LHCN-M2 (cell line): ENCODE measurements around the gene RIPOR2. TPM values are rescaled to one million over a fixed set of nuclear protein-coding genes. Genes with fewer than 3 reads are reported as not detected.
"Not testable (repeated sequence)": the region's sequence is repeated elsewhere in the genome, so short reads cannot be mapped to it uniquely, and the experiment has no call there.

ENCODE experiments used
- DNase-seq: peaks from one replicate; pipeline ENCODE4 v3.0.0-alpha.2; 2012; ENCODE audit warnings: low read depth
- total RNA-seq: library from RNA; depleted of rRNA; stranded (reverse); fragments of >200 nt; gene quantifications from 2 replicates; pipeline ENCODE4 v1.2.3, GENCODE V29; 2014; rRNA removed

Gene RIPOR2
- total RNA-seq, 1 experiment from 2014 or later, result 1.7 TPM

DNA sequence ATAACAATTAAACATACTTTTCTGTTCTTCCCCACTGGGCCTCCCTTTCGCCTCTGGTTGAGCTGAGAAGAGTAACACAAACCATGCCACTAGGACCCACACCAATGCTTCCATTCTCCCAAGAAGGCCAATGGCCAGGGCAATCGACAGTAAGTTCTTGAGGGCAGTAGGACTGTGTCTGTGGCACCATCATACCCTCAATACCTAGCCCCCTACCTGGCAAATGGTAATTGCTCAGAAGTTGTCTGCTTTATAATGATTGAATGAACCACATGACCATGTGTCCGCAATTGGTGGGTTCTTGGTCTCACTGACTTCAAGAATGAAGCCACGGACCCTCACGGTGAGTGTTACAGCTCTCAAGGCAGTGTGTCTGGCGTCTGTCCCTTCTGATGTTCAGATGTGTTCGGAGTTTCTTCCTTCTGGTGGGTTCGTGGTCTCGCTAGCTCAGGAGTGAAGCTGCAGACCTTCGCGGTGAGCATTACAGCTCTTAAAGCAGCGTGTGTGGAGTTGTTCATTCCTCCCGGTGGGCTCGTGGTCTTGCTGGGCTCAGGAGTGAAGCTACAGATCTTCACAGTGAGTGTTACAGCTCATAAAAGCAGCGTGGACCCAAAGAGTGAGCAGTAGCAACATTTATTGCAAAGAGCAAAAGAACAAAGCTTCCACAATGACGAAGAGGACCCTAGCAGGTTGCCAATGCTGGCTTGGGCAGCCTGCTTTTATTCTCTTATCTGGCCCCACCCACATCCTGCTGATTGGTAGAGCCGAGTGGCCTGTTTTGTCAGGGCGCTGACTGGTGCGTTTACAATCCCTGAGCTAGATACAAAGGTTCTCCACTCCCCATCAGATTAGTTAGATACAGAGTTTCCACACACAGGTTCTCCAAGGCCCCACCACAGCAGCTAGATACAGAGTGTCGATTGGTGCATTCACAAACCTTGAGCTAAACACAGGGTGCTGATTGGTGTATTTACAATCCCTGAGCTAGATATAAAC, 170.6 kb downstream of the RIPOR2 start:
- not testable (repeated sequence) for DNase-seq

DNA sequence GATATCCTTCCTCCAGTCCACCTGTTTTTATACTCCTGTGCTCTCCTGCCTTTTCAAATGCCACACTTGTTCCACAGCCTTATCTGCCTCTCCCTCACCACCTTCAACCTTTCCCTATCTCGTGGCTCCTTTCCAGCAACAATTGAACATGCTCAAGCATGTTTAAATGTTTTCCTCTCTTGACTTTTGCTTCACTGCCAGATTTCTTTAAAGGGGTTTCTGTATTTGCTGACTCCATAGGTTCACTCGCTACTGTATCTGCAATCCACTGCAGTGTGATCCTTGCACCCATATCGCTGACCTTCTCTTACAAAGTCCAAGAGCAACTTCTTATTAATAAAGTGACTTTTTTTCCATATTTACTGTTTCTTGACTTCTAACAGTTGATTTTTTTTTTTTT, 172.2 kb downstream of the RIPOR2 start:
- no peak for DNase-seq

DNA sequence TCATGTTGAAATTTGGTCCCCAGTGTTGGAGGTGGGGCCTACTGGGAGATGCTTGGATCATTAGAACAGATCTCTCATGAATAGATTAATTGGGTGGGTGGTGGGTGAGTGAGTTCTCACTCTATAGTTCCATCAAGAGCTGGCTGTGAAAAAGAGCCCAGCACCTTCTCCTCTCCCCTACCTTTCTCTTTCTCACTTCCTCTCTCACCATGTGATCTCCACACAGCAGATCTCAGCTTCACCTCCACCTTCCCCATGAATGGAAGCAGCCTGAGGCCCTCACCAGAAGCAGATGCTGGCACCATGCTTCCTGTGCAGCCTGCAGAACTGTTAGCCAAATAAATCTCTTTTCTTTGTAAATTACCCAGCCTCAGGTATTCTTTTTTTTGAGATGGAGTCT, 173.9 kb downstream of the RIPOR2 start:
- DNase-seq, result no peak

DNA sequence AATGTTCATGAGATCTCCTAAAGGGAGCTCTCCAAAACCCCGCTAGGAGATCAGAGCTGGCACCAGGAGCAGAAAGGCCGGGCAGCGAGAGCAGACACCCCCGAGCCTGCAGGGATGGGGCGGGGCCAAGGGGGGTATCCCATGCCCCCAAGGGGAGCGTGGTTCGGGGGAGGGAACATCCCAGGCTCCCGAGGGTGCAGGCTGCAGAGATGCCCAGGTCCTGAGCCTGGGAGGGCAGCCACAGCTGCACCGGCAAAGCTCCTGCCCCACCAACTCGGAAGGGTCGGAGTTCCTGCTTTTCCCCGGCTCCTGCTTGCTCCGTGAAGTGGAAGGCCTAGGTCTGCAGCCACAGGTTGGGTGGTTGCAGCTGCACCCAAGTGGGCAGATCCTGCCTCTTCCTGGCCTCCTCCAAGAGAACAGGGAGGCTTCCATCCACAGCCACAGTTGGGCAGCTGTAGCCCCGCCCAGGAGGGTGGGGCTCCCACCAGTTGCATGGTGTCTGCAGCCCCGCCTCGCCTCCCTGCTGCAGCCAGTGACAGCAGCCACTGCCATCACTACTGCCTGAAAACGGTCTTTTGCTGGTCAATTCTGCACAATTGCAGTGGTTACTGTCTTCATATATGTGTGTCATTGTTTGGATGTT, 174.4 kb downstream of the RIPOR2 start:
- DNase-seq, result peak; percentile 21

DNA sequence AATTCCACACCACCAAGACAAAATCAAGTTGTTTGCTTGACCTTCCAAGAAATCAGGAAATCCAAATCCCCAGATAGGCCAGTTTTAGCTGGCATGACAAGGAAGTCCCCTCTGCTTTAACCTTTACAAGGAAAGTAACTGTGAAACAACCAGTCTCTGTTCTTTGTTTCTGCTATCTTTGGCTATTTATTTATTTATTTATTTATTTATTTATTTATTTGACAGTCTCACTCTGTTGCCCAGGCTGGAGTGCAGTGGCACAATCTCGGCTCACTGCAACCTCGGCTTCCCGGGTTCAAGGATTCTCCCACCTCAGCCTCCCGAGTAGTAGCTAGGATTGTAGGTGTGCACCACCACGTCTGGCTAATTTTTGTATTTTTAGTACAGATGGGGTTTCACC, 175.6 kb downstream of the RIPOR2 start:
- DNase-seq, result no peak

DNA sequence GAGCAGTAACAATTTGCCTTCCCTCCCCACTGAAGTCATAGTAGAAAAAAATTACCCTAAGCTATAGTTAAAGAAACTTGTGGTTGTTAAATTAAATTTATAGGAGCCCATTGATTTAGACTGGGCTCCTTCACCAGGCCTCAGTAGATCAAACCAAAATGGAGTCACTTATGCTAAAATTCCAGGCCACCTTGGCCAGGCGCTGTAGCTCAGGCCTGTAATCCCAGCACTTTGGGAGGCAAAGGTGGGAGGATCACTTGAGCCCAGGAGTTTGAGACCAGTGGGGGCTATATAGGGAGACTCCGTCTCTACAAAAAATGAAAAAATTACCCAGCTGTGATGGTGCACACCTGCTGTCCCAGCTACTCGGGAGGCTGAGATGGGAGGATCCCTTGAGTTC, 176.0 kb downstream of the RIPOR2 start:
- no peak for DNase-seq

DNA sequence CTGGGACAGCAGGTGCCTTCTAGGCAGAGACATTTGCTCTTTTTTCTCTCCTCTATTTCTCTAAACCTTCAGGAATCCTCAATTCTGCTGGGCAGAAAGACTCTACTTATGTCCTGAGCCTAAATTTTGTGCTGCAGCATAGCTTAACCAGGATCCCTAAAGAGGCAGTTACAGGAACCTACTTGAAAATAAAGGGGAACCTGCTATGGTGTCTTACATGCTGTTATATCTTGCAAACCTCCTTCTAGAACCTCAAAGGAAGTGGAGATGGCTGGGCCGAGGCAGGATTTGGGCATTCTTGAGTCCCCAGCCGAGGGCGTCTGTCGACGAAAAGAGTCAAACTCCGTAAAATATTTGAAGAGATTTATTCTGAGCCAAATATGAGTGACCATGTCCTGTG, 178.1 kb downstream of the RIPOR2 start:
- DNase-seq, result no peak

DNA sequence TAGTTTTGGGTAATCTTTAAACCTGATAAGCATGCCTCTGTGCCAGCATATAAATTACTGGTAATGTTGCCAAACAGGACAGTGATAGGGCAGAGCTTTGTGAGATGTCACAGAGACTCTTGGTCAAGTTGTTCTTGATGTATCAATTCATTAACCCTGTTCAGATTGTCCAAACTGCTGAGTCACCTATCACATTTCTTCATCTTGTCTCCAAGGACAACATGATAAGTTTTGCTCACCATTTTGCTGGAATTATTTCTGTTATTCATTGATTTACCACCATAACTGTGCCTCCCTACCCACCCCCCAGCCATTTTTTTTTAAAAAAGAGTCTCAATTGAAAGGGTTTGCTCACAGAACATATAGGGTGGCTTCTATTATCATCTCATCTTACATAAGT, 180.5 kb downstream of the RIPOR2 start:
- DNase-seq, result no peak

DNA sequence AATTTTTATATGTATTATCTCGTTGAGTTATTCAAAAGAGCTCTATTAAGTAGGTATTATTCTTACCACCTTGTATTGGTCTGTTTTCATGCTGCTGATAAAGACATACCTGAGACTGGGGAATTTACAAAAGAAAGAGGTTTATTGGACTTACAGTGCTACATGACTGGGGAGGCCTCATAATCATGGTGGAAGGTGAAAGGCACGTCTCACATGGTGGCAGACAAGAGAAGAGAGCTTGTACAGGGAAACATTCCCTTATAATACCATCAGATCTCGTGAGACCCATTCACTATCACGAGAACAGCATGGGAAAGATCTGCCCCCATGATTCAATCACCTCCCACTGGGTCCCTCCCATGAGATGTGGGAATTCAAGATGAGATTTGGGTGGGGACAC, 181.4 kb downstream of the RIPOR2 start:
- not testable (repeated sequence) for DNase-seq

Other genes starting within 250 kb of the RIPOR2 start
- gene C6orf62, start 216.8 kb downstream of the RIPOR2 start, total RNA-seq, result 134 and 140 TPM in 2 replicates
- 52.4 and 60.5 TPM in 2 replicates for gene GMNN, start 161.0 kb downstream of the RIPOR2 start, total RNA-seq
- not detected in 2 replicates for gene ARMH2, start 137.0 kb downstream of the RIPOR2 start, total RNA-seq